ENCODE measurements around the gene SNX1. TPM values are rescaled to one million over a fixed set of nuclear protein-coding genes. Genes with fewer than 3 reads are reported as not detected.

Gene SNX1
- total RNA-seq, 2 experiments from 2014 or later = 122 to 125 TPM

GRCh38 chr15:64153480-64154367, 57.9 kb downstream of the SNX1 start:
- Mint-ChIP-seq H3K27me3 (peaks cover 3% of the 10 kb centered on the region), H3K9me3 (no peaks in the 10 kb centered on the region), H3K27ac (peak overlapping the region; percentile 77), H3K4me3 (peak overlapping the region; percentile 52), H3K36me3 (ENCODE audit: low read depth) (peaks cover 21% of the 10 kb centered on the region), H3K4me1 (peaks cover 38% of the 10 kb centered on the region)
- peak; percentile 94 for DNase-seq
- ChIA-PET POLR2A (interaction anchor here (0.9 kb wide), 1 partner anchor 9 kb away, joined by 4 read pairs; the partner anchor contains the start of gene PPIB), CTCF (interaction anchor here (0.5 to 8.5 kb wide), 16 partner anchors 10 to 544 kb away, joined by 3 to 60 read pairs (median 4); partner anchors contain the start of genes CIAO2A and PPIB)

- Mint-ChIP-seq H3K4me3 (no peak overlapping the region), H3K36me3 (ENCODE audit: low read depth) (peaks cover 37% of the 10 kb centered on the region), H3K27ac (peak overlapping the region; percentile 60), H3K27me3 (peaks cover 3% of the 10 kb centered on the region), H3K4me1 (peaks cover 31% of the 10 kb centered on the region), H3K9me3 (no peaks in the 10 kb centered on the region)
- no peak for DNase-seq
- CTCF ChIA-PET = interaction anchor here (0.7 kb wide), 3 partner anchors 22 to 67 kb away, joined by 3 to 5 read pairs (median 3); no protein-coding TSS in a partner anchor
- POLR2A ChIA-PET = interaction anchor here (0.6 kb wide), 1 partner anchor 101 kb away, joined by 3 read pairs; no protein-coding TSS in a partner anchor
Observed at GRCh38 chr15:64155802-64156651, 60.2 kb downstream of the SNX1 start.

GRCh38 chr15:64156652-64157331, 61.0 kb downstream of the SNX1 start:
- no peak for DNase-seq
- Mint-ChIP-seq H3K9me3 (no peaks in the 10 kb centered on the region), H3K4me3 (no peak overlapping the region), H3K36me3 (ENCODE audit: low read depth) (peaks cover 40% of the 10 kb centered on the region), H3K4me1 (peaks cover 34% of the 10 kb centered on the region), H3K27ac (peak overlapping the region; percentile 25), H3K27me3 (peaks cover 3% of the 10 kb centered on the region)
- POLR2A ChIA-PET = interaction anchor here (0.6 kb wide), 1 partner anchor 100 kb away, joined by 3 read pairs; no protein-coding TSS in a partner anchor
- CTCF ChIA-PET = interaction anchor here (0.5 to 1.6 kb wide), 2 partner anchors 7 to 1327 kb away, joined by 3 to 6 read pairs; no protein-coding TSS in a partner anchor

GRCh38 chr15:64157599-64158125, 61.9 kb downstream of the SNX1 start:
- Mint-ChIP-seq H3K4me3 (no peak overlapping the region), H3K27ac (no peak overlapping the region)
- POLR2A ChIA-PET = no interaction called here

GRCh38 chr15:64158363-64159134, 62.8 kb downstream of the SNX1 start:
- Mint-ChIP-seq H3K27ac (peak overlapping the region; percentile 63), H3K27me3 (no peaks in the 10 kb centered on the region), H3K4me3 (no peak overlapping the region), H3K9me3 (no peaks in the 10 kb centered on the region), H3K4me1 (peaks cover 33% of the 10 kb centered on the region), H3K36me3 (ENCODE audit: low read depth) (peaks cover 45% of the 10 kb centered on the region)
- DNase-seq = no peak
- ChIA-PET POLR2A (interaction anchor here (0.5 kb wide), 1 partner anchor 64 kb away, joined by 3 read pairs; no protein-coding TSS in a partner anchor), CTCF (interaction anchor here (1.6 kb wide), 2 partner anchors 9 to 13 kb away, joined by 3 to 6 read pairs; no protein-coding TSS in a partner anchor)

More at GRCh38 chr15:64157599-64158125, 61.9 kb downstream of the SNX1 start:
- Mint-ChIP-seq H3K9me3 (no peaks in the 10 kb centered on the region), H3K36me3 (ENCODE audit: low read depth) (peaks cover 45% of the 10 kb centered on the region), H3K27me3 (peaks cover 3% of the 10 kb centered on the region), H3K4me1 (peaks cover 35% of the 10 kb centered on the region)
- CTCF ChIA-PET = interaction anchor here (1.6 kb wide), 1 partner anchor 8 kb away, joined by 6 read pairs; no protein-coding TSS in a partner anchor
- DNase-seq = no peak

GRCh38 chr15:64161688-64162477, 66.1 kb downstream of the SNX1 start:
- POLR2A ChIA-PET = interaction anchor here (1.0 kb wide), 1 partner anchor 9 kb away, joined by 4 read pairs; no protein-coding TSS in a partner anchor
- Mint-ChIP-seq H3K27me3 (no peaks in the 10 kb centered on the region), H3K4me3 (peak overlapping the region; percentile 82), H3K27ac (peak overlapping the region; percentile 93), H3K4me1 (peaks cover 49% of the 10 kb centered on the region), H3K36me3 (ENCODE audit: low read depth) (peaks cover 35% of the 10 kb centered on the region), H3K9me3 (no peaks in the 10 kb centered on the region)
- DNase-seq = no peak
- CTCF ChIA-PET = interaction anchor here (1.6 to 7.0 kb wide), 2 partner anchors 11 to 32 kb away, joined by 4 to 60 read pairs; partner anchors contain the start of gene SNX22

- DNase-seq = no peak
- CTCF ChIA-PET = interaction anchor here (1.5 to 7.0 kb wide), 4 partner anchors 11 to 47 kb away, joined by 4 to 60 read pairs (median 6); partner anchors contain the start of gene SNX22
- POLR2A ChIA-PET = interaction anchor here (1.0 kb wide), 1 partner anchor 9 kb away, joined by 4 read pairs; no protein-coding TSS in a partner anchor
- Mint-ChIP-seq H3K27me3 (no peaks in the 10 kb centered on the region), H3K4me1 (peaks cover 53% of the 10 kb centered on the region), H3K36me3 (ENCODE audit: low read depth) (peaks cover 33% of the 10 kb centered on the region), H3K4me3 (peak overlapping the region; percentile 82), H3K27ac (peak overlapping the region; percentile 93), H3K9me3 (no peaks in the 10 kb centered on the region)
Observed at GRCh38 chr15:64162478-64162868, 66.7 kb downstream of the SNX1 start.

- Mint-ChIP-seq H3K27me3 (no peaks in the 10 kb centered on the region), H3K27ac (peak within 1 kb of the TSS; percentile 98), H3K9me3 (no peaks in the 10 kb centered on the region), H3K36me3 (ENCODE audit: low read depth) (peaks cover 32% of the 10 kb centered on the region), H3K4me3 (peak within 1 kb of the TSS; percentile 82), H3K4me1 (peaks cover 50% of the 10 kb centered on the region)
- ChIA-PET CTCF (interaction anchor here (0.6 to 7.0 kb wide), 8 partner anchors 12 to 885 kb away, joined by 3 to 60 read pairs (median 4); partner anchors contain the start of gene SNX22), POLR2A (interaction anchor here (1.0 kb wide), 1 partner anchor 10 kb away, joined by 4 read pairs; no protein-coding TSS in a partner anchor)
- peak; percentile 97 for DNase-seq
Observed at GRCh38 chr15:64162869-64163658, 67.3 kb downstream of the SNX1 start, which contains the start of gene PPIB. Gene PPIB, minus strand, starts transcription at chr15:64163022. Its CDS starts 36 bp downstream, at chr15:64162986.

GRCh38 chr15:64163659-64164362, 68.0 kb downstream of the SNX1 start:
- Mint-ChIP-seq H3K27me3 (no peaks in the 10 kb centered on the region), H3K4me3 (peak overlapping the region; percentile 82), H3K27ac (peak overlapping the region; percentile 98), H3K36me3 (ENCODE audit: low read depth) (peaks cover 26% of the 10 kb centered on the region), H3K9me3 (no peaks in the 10 kb centered on the region), H3K4me1 (peaks cover 45% of the 10 kb centered on the region)
- peak; percentile 29 for DNase-seq
- POLR2A ChIA-PET = no interaction called here
- CTCF ChIA-PET = interaction anchor here (0.9 to 7.0 kb wide), 7 partner anchors 13 to 49 kb away, joined by 3 to 60 read pairs (median 4); partner anchors contain the start of gene SNX22

Data from activated CD4-positive, alpha-beta T cell treated with anti-CD3 and anti-CD28 coated beads, Interleukin-2, amount 10 ng/mL, durations not matched to agents 7 days and 5 days (primary cell).